ENCODE measurements around the gene SREBF2. TPM values are rescaled to one million over a fixed set of nuclear protein-coding genes. Genes with fewer than 3 reads are reported as not detected.
A peak's percentile ranks its signal among the peaks of the same experiment; 100 is the strongest.

Gene SREBF2
- total RNA-seq, 1 experiment from 2014 or later = 103 TPM

GRCh38 chr22:41910050-41911000, 77.4 kb downstream of the SREBF2 start:
- no peaks in the 10 kb centered on the region for H3K36me3 ChIP-seq
- no peak overlapping the region for H3K4me3 ChIP-seq
- no peak overlapping the region for H3K27ac ChIP-seq
- H3K9me3 ChIP-seq (replicated peaks) = no peaks in the 10 kb centered on the region
- DNase-seq = no peak
- H3K4me1 ChIP-seq = no peaks in the 10 kb centered on the region
- H3K27me3 ChIP-seq = peaks cover 2% of the 10 kb centered on the region; the same call in 1 of the 2 replicates

- Histone ChIP-seq H3K36me3 (no peaks in the 10 kb centered on the region), H3K9me3 (replicated peaks) (no peaks in the 10 kb centered on the region), H3K4me1 (no peaks in the 10 kb centered on the region), H3K27ac (no peak overlapping the region), H3K4me3 (no peak overlapping the region), H3K27me3 (peaks cover 5% of the 10 kb centered on the region; the same call in 1 of the 2 replicates)
- no peak for DNase-seq
These were observed 78.2 kb downstream of the SREBF2 start for GRCh38 chr22:41911001-41911611.

GRCh38 chr22:41912338-41913039, 79.6 kb downstream of the SREBF2 start:
- Histone ChIP-seq H3K27me3 (peaks cover 5% of the 10 kb centered on the region; the same call in 1 of the 2 replicates), H3K36me3 (no peaks in the 10 kb centered on the region), H3K4me1 (no peaks in the 10 kb centered on the region), H3K9me3 (replicated peaks) (no peaks in the 10 kb centered on the region), H3K27ac (no peak overlapping the region), H3K4me3 (no peak overlapping the region)
- DNase-seq = no peak

DNA sequence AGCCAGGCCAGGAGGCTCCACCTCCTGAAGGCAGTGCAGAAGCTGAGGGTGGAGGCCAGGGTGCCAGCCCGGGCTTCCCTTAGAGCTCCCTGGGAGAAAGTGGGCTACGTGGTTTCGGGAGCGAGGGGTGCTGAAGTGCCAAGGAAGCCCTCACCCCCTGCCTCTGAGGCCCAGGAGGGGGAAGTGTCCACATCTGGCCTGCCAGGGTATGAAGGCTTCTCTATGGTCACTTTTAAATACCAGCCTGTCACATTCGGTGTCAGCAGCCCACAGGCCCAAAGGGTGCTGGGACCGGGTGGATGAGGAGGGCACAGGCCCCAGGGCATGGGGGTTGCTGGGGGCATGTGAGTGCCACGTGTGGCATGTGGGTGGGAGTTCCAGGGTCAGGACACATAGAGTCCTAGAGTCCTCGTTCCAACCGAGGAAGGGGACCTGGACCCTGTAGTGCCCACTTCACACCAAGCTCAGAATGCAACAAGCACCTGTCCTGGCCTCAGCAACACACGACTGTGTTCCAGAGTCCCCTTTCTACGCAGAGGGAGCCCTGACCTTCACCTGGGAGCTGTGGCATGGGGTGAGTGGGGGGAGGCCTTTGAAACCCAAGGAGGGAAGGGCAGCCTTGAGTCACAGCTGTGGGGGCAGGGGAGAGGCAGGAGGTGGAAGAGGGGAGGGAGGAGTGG, 80.3 kb downstream of the SREBF2 start:
- Histone ChIP-seq H3K27ac (no peak overlapping the region), H3K4me3 (no peak overlapping the region), H3K9me3 (replicated peaks) (no peaks in the 10 kb centered on the region), H3K36me3 (no peaks in the 10 kb centered on the region), H3K27me3 (peaks cover 5% of the 10 kb centered on the region; the same call in 1 of the 2 replicates), H3K4me1 (0 out of 2 replicates have a peak, but pooled peaks cover 5% of the 10 kb centered on the region)
- no peak for DNase-seq

DNA sequence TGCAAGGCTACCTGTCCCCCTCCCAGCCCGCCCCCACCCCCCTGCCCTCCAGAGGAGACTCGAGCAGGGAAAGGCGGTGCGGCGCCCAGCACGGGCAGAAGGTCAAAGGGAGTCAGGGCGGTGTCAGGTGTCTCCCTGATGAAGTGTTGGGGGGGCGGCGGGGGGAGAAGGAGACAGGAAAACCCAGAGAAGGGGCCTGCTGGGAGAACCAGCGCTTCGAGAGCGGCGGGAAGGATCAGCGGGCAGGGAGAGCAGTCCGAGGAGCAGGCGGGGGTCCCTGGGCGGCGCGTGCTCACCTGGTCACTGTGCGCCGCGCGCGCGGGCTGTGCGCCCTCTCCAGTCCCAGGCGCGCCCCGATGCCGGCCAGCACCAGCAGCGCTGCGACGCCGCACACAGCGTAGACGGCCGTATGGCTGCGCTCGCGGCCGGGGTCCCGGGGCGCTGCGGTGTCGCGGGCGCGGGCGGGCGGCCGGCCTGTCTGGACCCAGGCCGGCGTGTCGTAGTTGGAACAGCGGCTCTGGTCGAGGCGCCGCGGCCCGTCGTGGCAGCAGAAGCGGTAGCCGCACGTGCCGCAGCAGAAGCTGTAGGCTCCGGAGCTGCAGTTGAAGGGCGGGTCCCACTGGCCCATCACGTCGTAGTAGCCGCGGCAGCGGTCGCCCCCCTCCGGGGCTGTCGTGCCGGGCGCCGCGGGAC, 81.1 kb downstream of the SREBF2 start:
- DNase-seq = no peak
- Histone ChIP-seq H3K4me1 (0 out of 2 replicates have a peak, but pooled peaks cover 8% of the 10 kb centered on the region), H3K27ac (no peak overlapping the region), H3K36me3 (no peaks in the 10 kb centered on the region), H3K9me3 (replicated peaks) (no peaks in the 10 kb centered on the region), H3K4me3 (no peak overlapping the region), H3K27me3 (peaks cover 5% of the 10 kb centered on the region; the same call in 1 of the 2 replicates)

DNA sequence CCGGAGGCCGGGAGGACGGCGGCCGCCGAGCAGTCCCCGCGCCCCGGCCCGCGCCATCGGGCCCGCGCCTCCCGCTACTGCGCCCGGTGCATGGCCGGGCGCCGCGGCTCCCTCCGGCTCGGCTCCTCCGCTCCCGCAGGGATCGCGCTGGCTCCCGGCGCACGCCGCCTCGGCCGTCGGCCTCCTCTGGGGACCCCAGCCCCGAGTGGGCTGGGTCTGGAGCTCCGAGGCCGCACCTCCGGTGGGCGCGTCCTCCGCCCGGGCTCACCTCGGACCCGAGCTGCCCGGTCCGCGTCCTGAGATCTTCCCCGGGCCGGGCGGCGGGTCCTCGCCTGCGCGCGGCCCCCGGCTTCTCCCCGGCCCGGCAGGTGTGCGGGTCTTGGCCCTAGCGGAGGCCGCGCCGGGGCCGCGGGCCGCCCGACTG, 81.7 kb downstream of the SREBF2 start:
- no peaks in the 10 kb centered on the region for H3K9me3 ChIP-seq (replicated peaks)
- H3K27me3 ChIP-seq = peaks cover 5% of the 10 kb centered on the region; the same call in 1 of the 2 replicates

GRCh38 chr22:41915035-41915785, 82.3 kb downstream of the SREBF2 start, which contains the start of gene SHISA8:
SHISA8 (minus strand) TSS chr22:41915074; CDS start chr22:41914667, 407 bp downstream.
- DNase-seq = no peak
- Histone ChIP-seq H3K9me3 (replicated peaks) (no peaks in the 10 kb centered on the region), H3K36me3 (no peaks in the 10 kb centered on the region), H3K27me3 (peaks cover 5% of the 10 kb centered on the region; the same call in 1 of the 2 replicates), H3K4me1 (0 out of 2 replicates have a peak, but pooled peaks cover 8% of the 10 kb centered on the region), H3K4me3 (no peak within 1 kb of the TSS), H3K27ac (no peak within 1 kb of the TSS)

More for the DNA sequence above, 81.7 kb downstream of the SREBF2 start:
- Histone ChIP-seq H3K4me3 (no peak overlapping the region), H3K4me1 (0 out of 2 replicates have a peak, but pooled peaks cover 8% of the 10 kb centered on the region), H3K27ac (no peak overlapping the region), H3K36me3 (no peaks in the 10 kb centered on the region)
- no peak for DNase-seq

GRCh38 chr22:41915786-41916493, 83.0 kb downstream of the SREBF2 start:
- no peak overlapping the region for H3K27ac ChIP-seq
- peaks cover 5% of the 10 kb centered on the region; the same call in 1 of the 2 replicates for H3K27me3 ChIP-seq
- no peaks in the 10 kb centered on the region for H3K36me3 ChIP-seq
- H3K4me1 ChIP-seq = 0 out of 2 replicates have a peak, but pooled peaks cover 8% of the 10 kb centered on the region
- no peak for DNase-seq
- no peak overlapping the region for H3K4me3 ChIP-seq
- no peaks in the 10 kb centered on the region for H3K9me3 ChIP-seq (replicated peaks)

DNA sequence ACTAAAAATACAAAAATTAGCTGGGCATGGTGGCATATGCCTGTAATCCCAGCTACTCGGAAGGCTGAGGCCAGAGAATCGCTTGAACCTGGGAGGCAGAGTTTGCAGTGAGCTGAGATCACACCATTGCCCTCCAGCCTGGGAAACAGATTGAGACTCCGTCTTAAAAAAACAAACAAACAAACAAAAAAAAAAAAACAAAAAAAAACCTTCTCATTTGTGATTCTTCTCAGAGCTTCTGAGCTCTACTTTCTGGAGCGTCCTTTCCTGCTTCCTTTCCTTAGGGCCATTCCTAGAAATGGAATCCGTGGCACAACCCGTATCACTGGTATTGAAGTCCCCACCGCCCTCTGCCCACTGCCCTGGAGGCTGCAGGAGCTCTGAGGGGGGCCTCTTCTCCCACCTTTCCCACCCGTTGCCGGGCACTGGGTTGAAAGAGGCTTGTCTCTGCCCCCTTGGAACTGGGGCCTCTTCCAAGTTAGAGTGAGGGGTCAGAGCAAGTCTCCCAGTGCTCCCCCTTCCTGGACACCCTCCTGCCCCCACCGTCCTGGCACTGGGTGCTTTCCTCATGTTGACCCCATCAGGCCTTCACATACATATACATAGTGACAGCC, 83.9 kb downstream of the SREBF2 start:
- peaks cover 5% of the 10 kb centered on the region; the same call in 1 of the 2 replicates for H3K27me3 ChIP-seq
- H3K36me3 ChIP-seq = no peaks in the 10 kb centered on the region
- DNase-seq = no peak
- H3K27ac ChIP-seq = no peak overlapping the region
- 0 out of 2 replicates have a peak, but pooled peaks cover 8% of the 10 kb centered on the region for H3K4me1 ChIP-seq
- no peak overlapping the region for H3K4me3 ChIP-seq
- no peaks in the 10 kb centered on the region for H3K9me3 ChIP-seq (replicated peaks)

GRCh38 chr22:41917375-41917902, 84.5 kb downstream of the SREBF2 start:
- no peaks in the 10 kb centered on the region for H3K9me3 ChIP-seq (replicated peaks)
- H3K36me3 ChIP-seq = no peaks in the 10 kb centered on the region
- no peak for DNase-seq
- peaks cover 5% of the 10 kb centered on the region; the same call in 1 of the 2 replicates for H3K27me3 ChIP-seq
- H3K27ac ChIP-seq = no peak overlapping the region
- H3K4me3 ChIP-seq = no peak overlapping the region
- 0 out of 2 replicates have a peak, but pooled peaks cover 8% of the 10 kb centered on the region for H3K4me1 ChIP-seq

GRCh38 chr22:41917903-41918791, 85.2 kb downstream of the SREBF2 start:
- H3K27me3 ChIP-seq = peaks cover 5% of the 10 kb centered on the region; the same call in 1 of the 2 replicates
- no peak overlapping the region for H3K4me3 ChIP-seq
- H3K27ac ChIP-seq = no peak overlapping the region
- no peaks in the 10 kb centered on the region for H3K36me3 ChIP-seq
- peak; percentile 50 to 66 for DNase-seq
- H3K4me1 ChIP-seq = 0 out of 2 replicates have a peak, but pooled peaks cover 8% of the 10 kb centered on the region
- no peaks in the 10 kb centered on the region for H3K9me3 ChIP-seq (replicated peaks)

All from SJCRH30 (cell line).